Common myeloid progenitor, CD34-positive (primary cell): Measurements from ENCODE around the gene CAPN2.
A peak's percentile ranks its signal among the peaks of the same experiment; 100 is the strongest.

Experiments
- CTCF ChIA-PET: fragments of 350-600 bp; sonication (Branson Sonifier 250); formaldehyde crosslinking; loops from one replicate; lab custom pipeline; 2021; ENCODE audit warnings: antibody characterized with exemption; lab: Charles Lee
- POLR2A ChIA-PET: fragments of 350-600 bp; sonication (Branson Sonifier 250); formaldehyde crosslinking; loops from one replicate; lab custom pipeline; 2021; ENCODE audit warnings: antibody characterized with exemption; lab: Charles Lee
- DNase-seq, 3 donors: peaks; one replicate each; pipeline versions ENCODE4 v3.0.0 to v3.0.0-alpha.2; 2013
- H3K27ac ChIP-seq, 2 experiments: 1 replicate in 1 of 2; 2 replicates in 1 of 2; pipeline ENCODE4 v1.7.0; 2013; ENCODE audit warnings: inconsistent platforms in 2 of 2, low read length in 2 of 2, mild to moderate bottlenecking in 2 of 2, low read depth in 1 of 2, moderate library complexity in 1 of 2; ENCODE audit not compliant: severe bottlenecking in 2 of 2, insufficient read depth in 1 of 2, poor library complexity in 1 of 2
- H3K27me3 ChIP-seq, 5 experiments: replicated peaks in 2 of 5; 1 replicate in 3 of 5; 2 replicates in 2 of 5; pipeline versions ENCODE4 v1.6.1 to v1.7.0; 2013; ENCODE audit warnings: low read length in 4 of 5, mild to moderate bottlenecking in 2 of 5, moderate library complexity in 2 of 5, inconsistent platforms in 1 of 5; ENCODE audit not compliant: insufficient read depth in 5 of 5, control insufficient read depth in 4 of 5
- H3K36me3 ChIP-seq, 4 experiments: 1 replicate in 2 of 4; 2 replicates in 2 of 4; pipeline versions ENCODE4 v1.6.1 to v1.7.0; 2013; ENCODE audit warnings: low read length in 3 of 4, control low read depth in 1 of 4, mild to moderate bottlenecking in 1 of 4; ENCODE audit not compliant: control insufficient read depth in 4 of 4, insufficient read depth in 4 of 4
- H3K4me1 ChIP-seq, 4 experiments: 1 replicate in 3 of 4; 2 replicates in 1 of 4; pipeline versions ENCODE4 v1.6.1 to v1.7.1; 2013; ENCODE audit warnings: low read length in 3 of 4, mild to moderate bottlenecking in 3 of 4, control low read depth in 1 of 4, inconsistent platforms in 1 of 4, moderate library complexity in 1 of 4; ENCODE audit not compliant: control insufficient read depth in 4 of 4, insufficient read depth in 4 of 4; ENCODE audit errors: control extremely low read depth in 1 of 4
- H3K4me3 ChIP-seq, 7 experiments: 1 replicate in 4 of 7; 2 replicates in 3 of 7; pipeline versions ENCODE4 v1.5.1 to v1.7.0; 2013; ENCODE audit warnings: mild to moderate bottlenecking in 7 of 7, low read length in 6 of 7, moderate library complexity in 6 of 7, inconsistent platforms in 2 of 7, low read depth in 2 of 7, control low read depth in 1 of 7; ENCODE audit not compliant: insufficient read depth in 4 of 7, control insufficient read depth in 1 of 7; ENCODE audit errors: extremely low read depth in 1 of 7
- H3K9me3 ChIP-seq, 5 experiments: 1 replicate in 4 of 5; 2 replicates in 1 of 5; pipeline versions ENCODE4 v1.6.1 to v1.7.1; 2013; ENCODE audit warnings: low read length in 4 of 5, mild to moderate bottlenecking in 2 of 5, inconsistent platforms in 1 of 5, low read depth in 1 of 5, moderate library complexity in 1 of 5; ENCODE audit not compliant: control insufficient read depth in 4 of 5, insufficient read depth in 2 of 5; ENCODE audit errors: control extremely low read depth in 1 of 5
- WGBS: methylation state at CpG from one replicate; pipeline ENCODE4 v1.1.5; 2013; ENCODE audit not compliant: insufficient coverage; 5-methylcytosine and 5-hydroxymethylcytosine counted together

Gene CAPN2

GRCh38 chr1:223775054-223775453, 62.7 kb downstream of the CAPN2 start:
- no peak for DNase-seq
- ChIA-PET CTCF (interaction anchor here (1.0 to 1.8 kb wide), 5 partner anchors 9 to 378 kb away, joined by 3 to 7 read pairs (median 5); no protein-coding TSS in a partner anchor), POLR2A (no interaction called here)
- WGBS = 80% methylated on average over 1 of the region's 4 CpGs
- no peak overlapping the region for H3K27ac ChIP-seq
- H3K9me3 ChIP-seq = no peaks in the 10 kb centered on the region
- peaks cover 10 to 66% (median 44%) of the 10 kb centered on the region in 4 experiments for H3K36me3 ChIP-seq
- peaks cover 0 to 35% (median 11%) of the 10 kb centered on the region in 4 experiments for H3K4me1 ChIP-seq
- no peaks in the 10 kb centered on the region for H3K27me3 ChIP-seq
- no peak overlapping the region for H3K4me3 ChIP-seq

DNA sequence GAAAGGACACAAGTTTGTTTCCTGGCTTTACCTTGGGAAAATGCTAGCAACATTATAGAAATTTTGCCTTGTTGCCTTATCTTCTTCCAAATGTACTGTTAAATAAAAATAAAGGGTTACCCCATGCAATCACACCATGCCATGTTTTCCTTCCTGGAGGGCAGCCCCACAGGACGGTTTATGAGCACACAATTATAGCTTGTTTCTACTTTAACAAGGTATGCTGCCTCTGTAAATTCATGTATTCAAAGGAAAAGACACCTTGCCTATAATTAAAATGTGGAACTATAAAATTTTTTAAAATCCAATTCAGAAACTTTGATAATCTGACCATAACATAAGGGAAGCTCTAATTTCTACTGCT, 63.4 kb downstream of the CAPN2 start:
- Histone ChIP-seq H3K36me3 (peaks cover 7 to 66% (median 47%) of the 10 kb centered on the region in 4 experiments), H3K27me3 (no peaks in the 10 kb centered on the region), H3K4me3 (peak overlapping the region in 1 of 7 experiments; percentile 18), H3K4me1 (peaks cover 0 to 35% (median 10%) of the 10 kb centered on the region in 4 experiments), H3K9me3 (no peaks in the 10 kb centered on the region), H3K27ac (peak overlapping the region in 1 of 2 experiments; percentile 54)
- no peak for DNase-seq
- ChIA-PET POLR2A (interaction anchor here (1.5 kb wide), 1 partner anchor 13 kb away, joined by 3 read pairs; no protein-coding TSS in a partner anchor), CTCF (interaction anchor here (1.1 to 1.8 kb wide), 5 partner anchors 9 to 377 kb away, joined by 3 to 7 read pairs (median 4); no protein-coding TSS in a partner anchor)
- no CpG with 5 or more reads among the region's 1 CpG for WGBS

DNA sequence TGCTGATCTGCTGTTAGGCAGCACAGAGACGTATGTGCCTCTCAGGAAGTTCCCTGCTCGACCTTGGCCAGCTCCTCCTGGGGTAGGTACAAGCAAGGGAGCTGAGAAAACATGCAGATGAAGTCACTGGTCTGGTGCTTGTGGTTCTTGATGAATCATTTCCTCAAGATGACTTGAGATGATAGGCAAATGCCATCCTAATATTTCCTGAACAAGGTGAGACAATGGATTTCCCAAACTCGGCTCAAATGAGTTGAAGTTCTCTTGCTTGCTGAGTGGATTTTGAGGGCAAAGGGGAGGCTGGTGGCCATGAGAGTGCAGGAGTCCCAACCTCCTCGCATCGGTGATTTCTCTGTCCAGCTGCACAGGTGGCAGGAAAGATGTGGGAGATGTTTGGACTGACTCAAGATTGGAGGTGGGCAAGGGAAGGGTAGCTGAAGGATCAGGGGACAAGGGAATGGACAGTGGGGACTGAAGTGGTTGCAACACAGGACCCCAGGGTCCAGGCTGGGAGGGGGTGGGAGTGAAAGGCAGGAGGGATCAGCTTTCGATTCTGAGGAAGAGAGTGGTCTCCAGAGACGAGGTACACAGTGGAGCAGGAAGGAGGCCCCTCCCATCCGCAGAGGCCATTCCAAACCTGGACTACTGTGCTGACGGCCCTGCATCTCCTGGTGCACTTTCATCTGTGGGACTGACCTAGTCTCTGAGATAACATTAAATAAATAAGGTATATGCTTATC, 63.9 kb downstream of the CAPN2 start:
- Histone ChIP-seq H3K27me3 (no peaks in the 10 kb centered on the region), H3K27ac (peak overlapping the region in 1 of 2 experiments; percentile 54), H3K4me1 (peaks cover 0 to 29% (median 9%) of the 10 kb centered on the region in 4 experiments), H3K36me3 (peaks cover 9 to 62% (median 47%) of the 10 kb centered on the region in 4 experiments), H3K9me3 (no peaks in the 10 kb centered on the region), H3K4me3 (peak overlapping the region in 1 of 7 experiments; percentile 18)
- CTCF ChIA-PET = interaction anchor here (1.1 to 1.4 kb wide), 4 partner anchors 8 to 377 kb away, joined by 3 to 4 read pairs (median 3); no protein-coding TSS in a partner anchor
- POLR2A ChIA-PET = interaction anchor here (1.5 kb wide), 1 partner anchor 13 kb away, joined by 3 read pairs; no protein-coding TSS in a partner anchor
- WGBS = 54% methylated on average over 7 of the region's 9 CpGs
- peak; percentile 51 to 75 (median 69) for DNase-seq

- POLR2A ChIA-PET = interaction anchor here (1.5 kb wide), 1 partner anchor 12 kb away, joined by 3 read pairs; no protein-coding TSS in a partner anchor
- peaks cover 0 to 22% (median 9%) of the 10 kb centered on the region in 4 experiments for H3K4me1 ChIP-seq
- H3K9me3 ChIP-seq = no peaks in the 10 kb centered on the region
- 93% methylated on average over 8 of the region's 10 CpGs for WGBS
- H3K27me3 ChIP-seq = no peaks in the 10 kb centered on the region
- H3K36me3 ChIP-seq = peaks cover 9 to 60% (median 46%) of the 10 kb centered on the region in 4 experiments
- peak overlapping the region in 1 of 2 experiments; percentile 54 for H3K27ac ChIP-seq
- no peak for DNase-seq
- CTCF ChIA-PET = interaction anchor here (0.9 to 1.4 kb wide), 3 partner anchors 8 to 65 kb away, joined by 3 to 4 read pairs (median 3); no protein-coding TSS in a partner anchor
- no peak overlapping the region for H3K4me3 ChIP-seq
These were observed 64.6 kb downstream of the CAPN2 start for GRCh38 chr1:223776826-223777454.

GRCh38 chr1:223780318-223780717, 68.0 kb downstream of the CAPN2 start:
- H3K4me1 ChIP-seq = peaks cover 0 to 12% (median 9%) of the 10 kb centered on the region in 4 experiments
- DNase-seq = no peak
- H3K4me3 ChIP-seq = no peak overlapping the region
- H3K27me3 ChIP-seq = no peaks in the 10 kb centered on the region
- whole genome bisulfite sequencing = 98% methylated on average over 7 of the region's 8 CpGs
- H3K9me3 ChIP-seq = no peaks in the 10 kb centered on the region
- H3K36me3 ChIP-seq = peaks cover 15 to 60% (median 50%) of the 10 kb centered on the region in 4 experiments
- ChIA-PET POLR2A (no interaction called here), CTCF (interaction anchor here (0.7 to 3.5 kb wide), 5 partner anchors 10 to 31 kb away, joined by 3 to 16 read pairs (median 7); no protein-coding TSS in a partner anchor)
- no peak overlapping the region for H3K27ac ChIP-seq

GRCh38 chr1:223780949-223781348, 68.6 kb downstream of the CAPN2 start:
- POLR2A ChIA-PET = no interaction called here
- CTCF ChIA-PET = interaction anchor here (0.7 to 3.5 kb wide), 5 partner anchors 10 to 31 kb away, joined by 3 to 16 read pairs (median 7); no protein-coding TSS in a partner anchor
- H3K27ac ChIP-seq = no peak overlapping the region
- peaks cover 0 to 7% (median 5%) of the 10 kb centered on the region in 4 experiments for H3K4me1 ChIP-seq
- peaks cover 14 to 60% (median 53%) of the 10 kb centered on the region in 4 experiments for H3K36me3 ChIP-seq
- no peak overlapping the region for H3K4me3 ChIP-seq
- DNase-seq = no peak
- WGBS = 100% methylated on average over 2 of the region's 6 CpGs
- no peaks in the 10 kb centered on the region for H3K27me3 ChIP-seq
- no peaks in the 10 kb centered on the region for H3K9me3 ChIP-seq
